Coronary artery (tissue), 2 donors: ENCODE measurements around the gene PTGES3.

Source experiments
- DNase-seq: peaks from one replicate; pipeline ENCODE4 v3.0.0-alpha.2; 2017; ENCODE audit warnings: low spot score
- H3K27ac ChIP-seq, 2 donors: fragments of 200-600 bp; sonication (generic); one replicate each; pipeline ENCODE4 v1.5.1; 2016 to 2019
- H3K4me3 ChIP-seq: fragments of 200-600 bp; sonication (generic); 2 replicates; pipeline ENCODE4 v1.5.1; 2016; ENCODE audit warnings: mild to moderate bottlenecking, moderate library complexity
- TF ChIP-seq, protein P1 (sequence below): fragments of 200-600 bp; sonication (generic); IDR thresholded peaks from one replicate; pipeline ENCODE4 v1.5.1; 2019; ENCODE audit warnings: antibody characterized with exemption

PTGES3 gene

GRCh38 chr12:56684745-56685359, 3.2 kb downstream of the PTGES3 start:
- Histone ChIP-seq H3K4me3 (peak overlapping the region; percentile 56), H3K27ac (peak overlapping the region in 1 of 2 donors; percentile 23)
- DNase-seq = peak; percentile 16
- TF ChIP-seq, protein P1, sequence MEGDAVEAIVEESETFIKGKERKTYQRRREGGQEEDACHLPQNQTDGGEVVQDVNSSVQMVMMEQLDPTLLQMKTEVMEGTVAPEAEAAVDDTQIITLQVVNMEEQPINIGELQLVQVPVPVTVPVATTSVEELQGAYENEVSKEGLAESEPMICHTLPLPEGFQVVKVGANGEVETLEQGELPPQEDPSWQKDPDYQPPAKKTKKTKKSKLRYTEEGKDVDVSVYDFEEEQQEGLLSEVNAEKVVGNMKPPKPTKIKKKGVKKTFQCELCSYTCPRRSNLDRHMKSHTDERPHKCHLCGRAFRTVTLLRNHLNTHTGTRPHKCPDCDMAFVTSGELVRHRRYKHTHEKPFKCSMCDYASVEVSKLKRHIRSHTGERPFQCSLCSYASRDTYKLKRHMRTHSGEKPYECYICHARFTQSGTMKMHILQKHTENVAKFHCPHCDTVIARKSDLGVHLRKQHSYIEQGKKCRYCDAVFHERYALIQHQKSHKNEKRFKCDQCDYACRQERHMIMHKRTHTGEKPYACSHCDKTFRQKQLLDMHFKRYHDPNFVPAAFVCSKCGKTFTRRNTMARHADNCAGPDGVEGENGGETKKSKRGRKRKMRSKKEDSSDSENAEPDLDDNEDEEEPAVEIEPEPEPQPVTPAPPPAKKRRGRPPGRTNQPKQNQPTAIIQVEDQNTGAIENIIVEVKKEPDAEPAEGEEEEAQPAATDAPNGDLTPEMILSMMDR = no peak

DNA sequence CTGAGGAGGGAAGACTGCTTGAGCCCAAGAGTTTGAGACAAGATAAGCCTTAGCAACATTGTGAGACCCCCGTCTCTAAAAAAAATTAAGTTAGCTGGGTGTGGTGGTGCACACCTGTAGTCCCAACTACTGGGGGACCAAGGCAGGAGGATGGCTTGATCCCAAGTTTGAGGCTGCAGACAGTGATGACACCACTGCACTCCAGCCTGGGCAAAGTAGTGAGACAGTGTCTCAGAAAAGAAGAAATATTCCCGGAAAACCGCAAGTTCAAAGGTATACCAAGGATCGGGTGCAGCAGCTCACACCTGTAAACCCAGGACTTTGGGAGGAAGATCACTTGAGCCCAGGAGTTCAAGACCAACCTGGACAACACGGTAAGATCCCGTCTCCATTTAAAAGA, 5.8 kb downstream of the PTGES3 start:
- DNase-seq = peak; percentile 1

DNA sequence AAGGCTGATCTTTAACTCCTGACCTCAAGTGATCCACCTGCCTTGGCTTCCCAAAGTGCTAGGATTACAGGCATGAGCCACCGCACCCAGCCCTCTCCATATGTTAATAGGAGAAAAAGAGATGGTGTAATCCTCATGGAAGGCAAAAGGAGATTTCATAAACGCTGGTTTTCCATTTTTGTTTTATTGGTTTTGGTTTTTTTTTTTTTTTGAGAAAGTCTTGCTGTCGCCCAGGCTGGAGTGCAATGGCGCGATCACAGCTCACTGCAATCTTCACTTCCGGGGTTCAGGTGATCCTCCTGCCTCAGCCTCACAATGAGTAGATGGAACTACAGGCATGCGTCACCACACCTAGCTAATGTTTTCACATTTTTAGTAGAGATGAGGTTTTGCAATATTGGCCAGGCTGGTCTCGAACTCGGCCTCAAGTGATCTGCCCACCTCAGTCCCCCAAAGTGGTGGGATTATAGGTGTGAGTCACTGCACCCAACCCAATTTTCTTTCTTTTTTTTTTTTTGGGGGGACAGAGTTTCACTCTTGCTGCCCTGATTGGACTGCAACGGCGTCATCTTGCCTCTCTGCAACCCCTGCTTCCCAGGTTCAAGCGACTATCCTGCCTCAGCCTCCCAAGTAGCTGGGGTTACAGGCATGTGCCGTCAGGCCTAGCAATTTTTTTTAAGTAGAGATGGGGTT, 8.1 kb downstream of the PTGES3 start:
- Histone ChIP-seq H3K4me3 (no peak overlapping the region), H3K27ac (no peak overlapping the region)
- TF ChIP-seq, protein P1 = no peak
- DNase-seq = no peak

More for the DNA sequence above, 5.8 kb downstream of the PTGES3 start:
- TF ChIP-seq, protein P1 = no peak
- Histone ChIP-seq H3K27ac (no peak overlapping the region), H3K4me3 (no peak overlapping the region)

- Histone ChIP-seq H3K27ac (no peak overlapping the region), H3K4me3 (no peak overlapping the region)
- TF ChIP-seq, protein P1 = no peak
- DNase-seq = no peak
Observed at GRCh38 chr12:56678852-56679251, 9.2 kb downstream of the PTGES3 start.

- H3K4me3 ChIP-seq = no peak overlapping the region
- TF ChIP-seq, protein P1 = no peak
- H3K27ac ChIP-seq = no peak overlapping the region
- no peak for DNase-seq
Observed at GRCh38 chr12:56677680-56678079, 10.4 kb downstream of the PTGES3 start.

GRCh38 chr12:56676851-56677580, 11.1 kb downstream of the PTGES3 start:
- TF ChIP-seq, protein P1 = no peak
- peak; percentile 41 for DNase-seq
- Histone ChIP-seq H3K4me3 (no peak overlapping the region), H3K27ac (no peak overlapping the region)
